NCI-H1694 treated with DMSO at 0.1 percent for 48 hours (cell line): ENCODE results near the gene FARS2.
"Not testable (repeated sequence)": the region's sequence is repeated elsewhere in the genome, so short reads cannot be mapped to it uniquely, and the experiment has no call there.

ENCODE experiments used
- DNase-seq: peaks from one replicate; lab custom pipeline; 2025; lab: John Stamatoyannopoulos, UW

The FARS2 gene

DNA sequence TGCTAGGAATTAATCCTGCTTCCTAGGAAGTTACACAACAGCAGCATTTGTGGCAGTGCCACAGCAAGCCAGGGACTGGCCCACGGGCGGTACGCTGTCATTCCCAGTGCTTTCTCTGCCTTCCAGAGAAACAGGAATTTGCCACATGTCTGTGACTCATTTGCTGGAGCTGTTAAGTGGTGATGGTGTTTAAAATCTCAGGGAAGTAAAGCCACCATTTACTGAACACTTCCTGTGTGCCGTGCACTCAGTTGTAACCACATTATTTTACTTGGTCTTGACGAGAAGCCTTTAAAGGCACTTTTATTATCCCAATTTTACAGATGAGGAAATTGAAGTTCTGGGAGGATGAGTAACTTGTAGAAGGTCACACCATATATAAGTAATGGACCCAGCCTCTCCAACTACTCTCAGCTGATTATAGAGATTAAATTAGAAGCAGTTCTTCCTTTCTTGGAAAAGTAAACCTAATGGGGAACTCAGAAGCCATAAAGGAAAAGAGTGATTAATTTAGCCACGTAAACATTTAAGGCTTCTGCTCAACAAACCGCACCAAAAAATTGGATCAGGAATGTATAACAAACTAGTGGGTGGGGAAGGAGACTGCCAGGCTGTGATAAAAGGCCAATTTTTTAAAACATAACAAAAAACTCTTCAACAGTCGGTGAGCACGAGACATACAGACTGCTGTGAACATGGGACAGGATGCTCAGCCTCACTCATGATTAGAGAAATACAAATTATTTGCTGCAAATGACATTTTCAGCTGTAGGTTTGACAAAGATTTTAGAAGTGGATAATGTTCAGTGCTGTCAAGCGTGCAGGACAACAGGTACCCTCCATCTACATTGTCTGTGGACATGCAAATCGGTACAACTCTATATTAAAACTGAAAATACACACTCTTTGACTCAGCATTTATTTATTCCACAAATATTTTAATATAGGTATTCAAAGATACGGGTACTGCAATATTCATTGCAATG lies 434.2 kb downstream of the FARS2 start:
- DNase-seq: no peak

DNA sequence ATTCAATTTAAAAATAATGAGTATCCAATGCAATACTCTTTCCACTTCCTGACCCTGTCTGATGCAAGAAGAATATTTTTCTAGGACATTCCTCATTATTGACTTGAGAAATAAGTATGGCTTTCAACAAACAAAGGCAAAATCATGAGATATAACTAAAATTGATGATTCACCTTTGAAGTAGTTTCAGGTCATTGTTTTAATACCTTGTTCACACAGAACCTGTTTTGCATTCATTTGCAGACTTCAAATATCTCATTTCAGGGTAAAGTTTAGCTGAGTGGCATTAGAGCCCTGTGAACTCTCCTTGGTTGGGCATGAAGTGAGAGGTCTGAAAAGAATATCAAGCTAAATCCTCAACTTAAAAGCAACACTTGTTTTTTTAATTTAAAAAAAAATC lies 436.2 kb downstream of the FARS2 start:
- DNase-seq: no peak

DNA sequence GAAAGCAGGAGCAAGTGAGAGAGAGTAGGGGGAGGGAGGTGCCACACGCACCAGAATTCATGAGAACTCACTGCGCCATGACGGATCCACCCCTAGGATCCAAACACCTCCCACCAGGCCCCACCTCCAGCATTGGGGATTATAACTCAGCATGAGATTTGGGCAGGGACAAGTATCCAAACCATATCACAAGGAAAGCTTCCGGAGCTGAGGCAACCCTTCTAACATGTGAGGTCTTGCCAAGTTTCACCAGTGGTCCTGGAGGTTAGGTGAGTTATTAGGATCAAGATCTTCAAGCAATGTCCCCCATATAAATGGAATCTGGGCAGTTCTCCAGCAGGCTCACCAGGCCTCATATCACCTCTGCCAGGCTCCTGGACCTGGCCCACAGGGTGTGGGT lies 437.0 kb downstream of the FARS2 start:
- DNase-seq: no peak

DNA sequence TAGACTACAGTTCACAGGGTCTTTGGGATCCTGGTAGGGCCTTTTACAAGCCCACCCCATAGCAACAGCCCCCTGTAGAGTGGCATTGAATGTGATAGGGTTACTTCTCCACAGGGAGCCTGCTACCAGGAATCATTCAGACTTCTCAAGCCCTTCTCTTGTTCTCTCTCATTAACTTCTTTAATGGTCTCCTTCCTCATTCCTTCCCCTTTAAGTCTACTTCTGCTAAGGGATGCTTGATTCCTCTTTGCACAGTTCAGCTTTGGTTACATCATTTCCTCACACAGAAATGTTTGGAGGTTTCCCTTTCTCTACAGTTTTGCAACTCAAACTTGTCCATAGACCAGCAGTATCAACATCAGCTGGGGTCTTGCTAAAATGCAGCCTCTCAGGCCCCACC lies 437.8 kb downstream of the FARS2 start:
- DNase-seq: not testable (repeated sequence)

DNA sequence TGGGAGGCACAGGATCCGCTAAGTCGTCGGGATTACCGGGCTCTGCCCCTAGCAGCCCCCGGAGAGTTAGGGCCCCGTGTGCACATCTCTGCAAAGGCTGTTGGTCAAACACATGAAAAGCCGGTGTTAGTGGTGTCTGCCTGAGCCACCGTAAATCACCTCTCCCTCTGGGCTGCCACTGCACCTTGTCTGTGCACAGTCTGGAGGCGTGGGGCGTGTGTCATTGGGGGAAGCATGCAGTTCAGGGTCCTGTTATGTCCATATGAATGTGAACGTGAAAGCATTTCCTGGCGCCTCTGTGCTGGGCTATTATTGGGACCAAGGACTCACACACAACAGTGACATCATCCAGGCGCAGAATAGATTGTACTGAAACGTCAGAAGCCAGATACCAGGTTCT lies 439.9 kb downstream of the FARS2 start:
- DNase-seq: no peak

DNA sequence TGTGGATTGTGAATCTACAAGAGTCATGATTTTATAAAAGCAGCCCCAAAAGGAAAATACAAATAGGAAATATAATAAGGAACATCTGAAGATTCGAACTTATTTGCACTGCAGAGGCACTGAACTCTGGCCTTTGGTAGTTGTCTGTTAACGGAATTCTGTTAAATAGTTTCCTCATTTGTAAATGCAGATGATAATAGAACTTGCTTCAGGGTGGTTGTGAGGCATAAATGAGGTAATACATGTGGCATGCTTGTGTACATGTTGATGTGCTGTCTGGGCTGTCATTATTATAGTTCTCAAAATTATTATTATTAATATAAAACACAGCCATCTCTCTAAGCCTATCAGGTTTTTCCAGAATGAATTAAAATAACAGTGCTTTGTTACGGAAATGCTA lies 443.4 kb downstream of the FARS2 start:
- DNase-seq: no peak

DNA sequence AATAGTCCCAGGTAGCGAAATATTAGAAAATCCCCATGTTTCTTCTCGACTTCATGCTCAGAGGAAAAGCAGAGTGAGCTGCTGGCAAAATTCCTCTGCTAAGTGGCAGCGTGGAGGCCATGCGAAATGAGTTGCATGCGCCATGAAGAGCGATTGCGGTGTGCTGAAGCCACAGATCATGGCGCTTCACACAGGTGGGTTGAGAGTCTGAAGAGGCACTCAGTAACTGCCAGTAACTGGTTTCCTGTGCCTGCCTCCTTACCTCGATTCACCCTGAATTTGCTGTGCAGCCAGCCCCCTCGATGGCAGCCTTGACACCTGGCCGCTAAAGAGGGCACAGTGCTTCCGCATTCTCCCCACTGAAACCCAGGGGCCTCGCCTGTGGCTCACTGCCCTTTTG lies 443.9 kb downstream of the FARS2 start:
- DNase-seq: no peak

DNA sequence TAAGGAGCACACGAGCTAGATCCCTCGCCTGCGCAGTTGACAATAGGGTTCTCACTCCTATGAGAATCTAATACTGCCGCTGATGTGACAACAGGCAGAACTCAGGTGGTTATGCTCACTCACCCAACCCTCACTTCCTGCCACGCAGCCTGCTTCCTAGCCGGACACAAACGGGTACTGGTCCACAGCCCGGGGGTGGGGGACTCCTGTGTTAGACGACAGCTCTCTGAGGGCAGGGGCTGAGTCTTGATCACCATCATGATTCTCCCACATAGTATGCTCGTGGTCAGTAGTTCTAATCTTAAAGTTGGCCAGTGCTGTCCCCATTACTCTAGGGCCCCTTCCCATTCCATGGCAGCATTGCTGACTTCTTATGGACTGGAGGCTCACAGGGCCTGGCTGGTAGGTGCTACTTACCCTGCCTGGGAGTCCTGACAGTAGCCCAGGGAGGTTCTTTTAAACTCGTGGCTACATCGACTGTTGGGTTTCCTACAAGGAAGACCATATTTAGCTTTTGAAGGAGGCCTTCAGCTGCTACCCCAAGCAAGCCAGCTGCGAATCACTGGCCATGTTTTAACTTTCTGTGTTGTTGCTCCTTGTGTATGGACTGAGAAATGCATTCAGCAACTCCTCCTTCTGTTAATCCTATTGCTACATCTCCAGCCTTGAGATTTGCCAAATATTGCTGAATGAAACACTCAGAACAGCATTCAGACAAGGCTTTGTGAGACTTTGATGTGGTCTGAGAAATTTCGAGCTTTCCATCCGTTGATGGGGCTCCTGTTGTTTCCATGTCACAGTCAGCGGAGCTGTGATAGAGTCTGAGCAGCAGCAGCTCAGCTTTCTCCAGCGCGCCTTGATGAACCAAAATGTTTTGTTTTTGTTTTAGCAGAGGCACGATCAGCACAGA lies 445.1 kb downstream of the FARS2 start:
- DNase-seq: no peak

DNA sequence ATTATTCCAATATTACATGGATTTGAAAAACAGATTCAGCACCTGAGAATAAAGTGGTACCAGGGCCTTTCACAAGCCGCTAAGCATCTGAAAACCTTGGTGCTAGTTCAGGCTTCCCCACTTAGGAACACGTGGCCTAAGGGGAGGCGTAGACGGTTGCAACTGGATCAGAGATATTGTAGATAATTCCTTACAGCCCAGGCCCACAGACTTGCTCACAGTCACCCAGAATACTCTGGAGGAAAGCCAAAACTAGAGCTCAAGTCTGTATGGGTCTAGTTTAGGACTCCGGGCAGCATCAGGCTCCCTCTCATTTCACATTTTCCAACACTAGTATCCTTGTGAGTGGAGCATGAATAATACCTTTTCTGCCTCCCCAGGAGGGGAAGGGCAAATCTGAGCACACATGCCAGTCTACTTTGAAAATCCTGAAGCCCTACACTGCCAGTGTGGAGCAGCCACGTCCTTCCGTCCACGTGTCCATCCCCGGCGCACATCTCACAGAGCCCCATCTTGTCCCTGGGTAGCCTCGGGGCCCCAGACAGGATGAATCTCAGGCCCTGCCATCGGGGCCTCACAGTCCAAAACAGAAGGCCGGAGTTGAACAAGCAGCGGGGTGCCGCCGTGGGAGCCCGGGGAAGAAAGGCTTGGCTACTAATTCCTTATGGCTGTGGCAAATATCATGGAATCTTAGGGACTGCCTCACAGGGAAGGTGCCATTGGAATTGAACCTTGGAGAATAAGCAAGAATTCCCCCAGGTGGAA lies 446.1 kb downstream of the FARS2 start:
- no peak for DNase-seq

DNA sequence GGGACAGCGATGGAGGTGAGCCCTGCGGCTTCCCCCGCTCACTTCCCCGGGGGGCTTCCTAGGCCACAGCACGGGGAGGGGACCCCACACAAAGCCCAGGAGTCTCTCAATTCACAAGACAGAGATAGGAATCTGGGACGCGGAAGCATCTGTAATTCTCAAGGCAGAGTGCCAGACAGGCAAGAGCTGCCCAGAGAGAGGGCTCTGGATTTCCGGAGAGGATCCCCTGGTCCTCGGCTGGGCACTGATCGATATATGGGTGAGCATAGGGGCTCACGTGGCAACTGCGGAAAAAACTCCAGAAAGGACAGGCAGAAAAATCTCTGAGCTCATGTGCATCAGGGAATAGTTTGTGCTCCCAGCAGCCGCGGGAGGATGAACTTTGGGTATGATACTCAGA lies 449.2 kb downstream of the FARS2 start:
- no peak for DNase-seq

DNA sequence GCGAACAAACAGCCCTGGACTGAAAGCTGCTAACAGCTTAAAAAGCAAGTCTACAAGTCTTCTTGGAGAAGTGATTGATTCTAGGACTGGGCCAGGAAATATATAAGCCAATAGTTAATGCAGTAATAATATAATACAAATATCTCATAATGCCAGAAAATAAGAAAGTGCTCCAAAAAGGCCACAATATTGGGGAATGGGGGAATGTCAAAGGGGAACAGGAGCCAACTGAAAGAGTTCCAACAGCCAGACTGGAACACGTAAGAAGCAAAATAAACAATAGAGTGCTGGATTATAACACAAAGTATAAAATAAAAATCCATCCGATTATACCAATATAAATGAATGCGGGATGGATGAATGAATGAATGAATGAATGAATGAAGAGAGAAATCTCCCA lies 449.6 kb downstream of the FARS2 start:
- DNase-seq: no peak

DNA sequence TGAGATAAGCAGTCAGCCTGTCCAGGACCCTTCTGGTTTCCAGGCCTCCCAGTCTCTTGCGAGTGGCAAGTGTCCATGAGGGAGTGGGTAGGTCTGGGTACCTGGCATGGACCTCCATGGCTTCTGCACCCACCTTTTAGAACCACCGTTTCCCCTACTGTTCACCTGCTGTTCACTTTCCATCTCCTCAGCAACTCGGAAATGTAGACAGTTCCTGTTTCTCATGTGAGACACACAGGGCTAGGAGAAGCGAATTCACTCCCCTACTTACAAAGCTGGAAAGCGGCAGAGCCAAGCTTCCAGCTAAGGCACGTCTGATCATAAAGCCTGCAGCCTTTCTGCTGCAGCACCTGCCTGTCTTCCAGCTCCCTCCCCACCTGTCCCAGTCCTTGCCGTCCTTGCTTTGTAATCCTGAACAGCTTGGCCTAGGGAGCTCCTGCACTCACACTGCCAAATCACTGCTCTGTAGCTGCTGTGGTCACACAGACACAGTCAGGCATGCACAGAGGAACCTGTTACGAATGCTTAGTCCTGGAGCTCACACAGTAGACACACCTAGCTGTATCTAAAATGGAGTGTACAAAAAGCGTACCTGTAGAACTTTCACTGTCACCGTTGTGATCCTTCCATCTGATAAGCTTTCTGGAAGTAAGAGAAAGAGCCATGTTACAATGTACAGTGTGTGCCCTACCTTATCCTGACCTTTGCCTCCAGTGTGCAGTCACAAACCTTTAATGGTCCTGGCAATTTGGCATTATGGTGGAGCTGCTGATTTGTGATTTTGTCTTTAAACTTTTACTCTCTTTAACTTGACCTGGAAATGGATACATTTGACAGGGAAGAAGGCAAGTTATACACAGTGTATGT lies 451.3 kb downstream of the FARS2 start:
- no peak for DNase-seq

DNA sequence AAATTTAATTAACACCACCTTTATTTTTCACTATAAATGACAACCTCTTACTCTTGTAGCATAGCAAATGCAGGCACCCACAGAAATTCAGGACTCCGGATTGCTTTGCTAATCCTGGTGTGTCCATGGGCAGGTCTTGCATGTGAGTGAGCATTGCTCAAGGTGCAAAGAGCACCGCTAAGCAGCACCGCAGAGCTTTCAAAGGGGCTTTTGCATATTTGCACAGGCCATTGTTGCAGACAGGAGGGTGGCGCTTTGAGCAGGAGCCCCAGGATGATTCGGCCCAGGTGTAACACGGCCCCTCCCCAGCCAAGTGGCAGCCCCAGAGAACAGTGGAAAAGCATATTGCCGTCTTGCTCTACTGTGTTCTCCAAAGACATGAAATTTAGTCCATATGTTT lies 452.2 kb downstream of the FARS2 start:
- no peak for DNase-seq

DNA sequence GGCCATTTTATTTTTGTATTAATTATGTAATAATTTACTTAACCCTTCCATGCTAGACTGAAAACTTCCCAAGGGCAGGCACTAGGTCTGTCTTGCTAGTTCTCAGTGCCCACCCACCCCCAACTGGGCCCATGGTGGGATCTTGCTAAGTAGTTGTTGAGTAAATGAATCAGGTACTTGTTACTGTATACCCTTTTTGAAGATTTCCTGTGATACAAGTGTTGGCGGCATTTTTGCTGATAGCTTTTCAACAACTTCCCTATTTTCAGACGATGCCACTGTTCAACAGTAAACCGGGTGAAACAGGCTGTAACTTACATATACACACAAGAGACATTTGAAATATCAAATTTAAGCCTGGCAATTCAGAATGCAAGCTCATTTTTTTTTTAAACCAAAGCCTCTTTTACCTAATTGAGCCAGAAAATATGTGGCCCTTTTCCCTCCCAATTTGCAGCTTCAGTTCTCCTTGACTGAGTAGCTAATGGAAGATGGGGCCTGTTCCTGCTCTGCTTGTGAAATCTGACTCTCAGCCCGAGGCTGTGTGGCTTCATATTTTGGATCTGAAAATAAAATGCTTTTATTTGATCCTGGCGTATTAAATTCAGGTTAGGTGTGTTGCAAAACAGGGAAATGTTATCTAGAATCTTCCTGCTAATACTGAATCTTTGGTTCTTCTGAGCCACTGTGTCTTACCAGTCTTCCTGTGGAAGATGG lies 457.1 kb downstream of the FARS2 start:
- no peak for DNase-seq

DNA sequence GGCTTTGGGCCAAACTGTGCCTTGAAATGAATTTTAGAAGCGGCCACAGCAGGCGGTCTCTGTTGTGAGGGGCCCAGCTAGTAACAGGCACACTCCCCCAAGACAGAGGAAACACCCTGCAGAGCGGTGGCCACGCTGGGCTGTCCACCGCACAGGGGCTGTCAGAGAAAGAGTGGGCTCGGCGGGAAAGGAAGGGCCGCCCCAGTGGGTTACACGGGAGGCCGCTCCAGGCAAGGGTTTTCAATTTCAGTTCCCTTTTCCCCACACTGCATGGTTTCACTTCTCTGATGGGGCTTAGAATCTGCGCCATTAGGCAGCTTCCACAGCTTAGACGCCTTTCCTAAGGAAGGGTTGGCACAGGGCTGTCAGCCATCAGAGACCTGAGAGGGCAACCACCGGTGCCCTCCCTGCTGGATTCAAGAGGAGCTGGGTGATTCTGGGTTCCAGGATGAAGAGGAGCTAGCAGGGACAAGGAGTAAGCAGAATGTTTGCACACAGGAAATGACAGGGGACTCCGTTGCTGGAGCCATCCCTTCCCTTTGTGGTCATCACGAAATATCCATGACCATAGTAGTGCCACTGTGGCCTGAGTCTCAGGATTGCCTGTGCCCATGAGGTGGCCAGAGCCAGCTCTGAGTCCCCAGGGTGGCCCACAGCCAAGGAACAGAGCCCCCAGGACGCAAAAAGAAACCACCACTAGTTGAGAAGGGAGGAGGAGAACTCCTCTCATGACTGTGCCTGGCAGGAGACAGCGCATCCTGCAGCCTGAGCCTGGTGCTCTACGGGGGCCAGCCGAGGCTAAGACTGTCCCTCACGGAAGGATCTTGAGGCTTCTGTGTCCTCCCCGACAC lies 462.8 kb downstream of the FARS2 start:
- no peak for DNase-seq

DNA sequence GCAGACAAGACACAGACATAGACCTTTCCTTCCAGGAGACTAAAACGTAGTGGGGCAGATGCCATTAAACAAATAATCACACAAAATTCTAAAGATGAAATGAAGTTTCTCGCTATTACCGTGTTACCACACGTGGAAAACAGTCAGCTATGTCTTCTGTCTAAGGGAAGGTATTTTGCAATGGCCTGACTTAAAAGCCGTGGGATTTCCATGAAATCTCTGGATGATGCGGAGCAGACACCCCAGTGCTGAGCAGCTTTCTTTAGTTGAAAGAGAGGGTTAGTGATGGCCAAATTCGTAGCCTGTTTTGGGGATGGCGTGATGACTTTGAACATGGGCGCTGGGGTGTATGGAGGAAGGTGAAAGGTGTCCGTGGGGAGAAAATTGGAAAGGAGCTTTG lies 463.6 kb downstream of the FARS2 start:
- DNase-seq: no peak

DNA sequence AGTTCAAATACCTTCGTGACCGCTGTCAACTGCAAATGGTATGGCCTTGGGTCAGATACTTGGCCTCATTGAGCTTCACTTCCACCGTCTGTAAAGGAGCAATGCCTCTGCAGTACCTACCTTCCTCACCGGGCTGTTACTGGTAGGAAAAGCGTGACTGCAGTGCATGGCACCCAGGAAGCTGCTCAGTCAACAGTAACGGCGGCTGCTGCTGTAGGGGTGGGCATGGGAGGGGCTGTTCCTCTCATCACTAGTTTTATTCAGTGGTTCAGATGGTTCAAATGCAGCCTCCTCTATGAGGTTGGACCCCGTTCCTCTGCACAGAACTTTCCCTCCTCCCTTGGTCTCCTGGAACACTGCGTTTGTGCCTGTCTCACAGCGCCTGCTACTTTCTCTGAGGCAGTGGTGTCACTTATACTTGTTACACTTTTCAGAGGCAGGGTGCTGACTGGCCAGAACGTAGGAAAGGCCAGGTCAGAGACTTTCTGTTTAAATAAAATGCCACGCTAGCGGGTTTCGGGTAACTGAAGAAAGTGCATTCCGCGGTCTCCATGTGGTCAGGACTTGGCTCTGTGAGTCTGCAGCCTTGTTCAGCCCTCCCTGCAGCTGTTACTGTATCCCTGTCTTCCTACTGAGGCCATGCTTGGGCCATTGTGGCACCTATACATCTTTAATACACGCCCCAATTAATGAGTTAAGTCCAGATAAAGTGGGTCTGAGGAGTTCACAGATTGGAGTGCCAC lies 465.8 kb downstream of the FARS2 start:
- no peak for DNase-seq

DNA sequence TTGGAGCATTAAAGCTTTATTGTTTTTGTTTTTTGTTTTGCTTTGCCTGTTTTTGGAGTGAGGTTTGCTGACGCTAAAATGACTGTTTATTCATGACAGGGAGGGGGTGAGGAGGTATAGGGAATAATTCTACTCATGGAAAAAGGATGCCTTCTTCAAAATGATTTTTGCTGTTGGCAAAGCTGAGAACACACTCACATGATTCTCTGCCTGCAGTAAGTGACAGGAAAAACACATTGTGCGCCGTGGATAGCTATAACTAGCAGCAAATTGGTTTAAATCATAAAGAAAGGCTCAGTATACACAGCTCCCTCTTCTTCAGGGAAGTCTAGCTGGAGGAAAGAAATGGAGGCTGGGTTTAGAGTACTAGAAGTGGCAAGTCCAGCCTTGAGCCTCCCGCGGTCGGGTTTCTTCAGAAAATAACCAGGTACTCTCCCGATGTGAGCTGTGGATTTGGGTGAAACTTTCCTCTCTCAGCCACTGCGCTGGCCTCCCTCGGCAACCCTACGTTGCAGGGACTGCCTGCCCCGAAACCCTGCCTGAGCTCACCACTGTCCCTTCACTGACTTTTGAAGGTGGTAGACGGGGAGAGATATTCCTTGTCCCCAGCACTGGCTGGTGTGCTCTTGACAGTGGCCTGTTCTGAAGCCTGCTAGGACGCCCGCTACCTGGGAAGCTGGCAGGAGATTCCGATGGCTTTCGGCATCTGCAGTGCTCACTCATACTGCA lies 467.2 kb downstream of the FARS2 start:
- no peak for DNase-seq
